GM12801 (cell line): ENCODE results near the gene KCNJ6.

ENCODE experiments used
- TF ChIP-seq, protein P1 (sequence below): IDR thresholded peaks from one replicate; pipeline ENCODE4 v1.5.1; 2011; ENCODE audit warnings: control low read depth; ENCODE audit not compliant: insufficient read length; ENCODE audit errors: extremely low read depth

KCNJ6 gene

GRCh38 chr21:37670883-37671282 lies 245.4 kb downstream of the KCNJ6 start:
- TF ChIP-seq, protein P1, sequence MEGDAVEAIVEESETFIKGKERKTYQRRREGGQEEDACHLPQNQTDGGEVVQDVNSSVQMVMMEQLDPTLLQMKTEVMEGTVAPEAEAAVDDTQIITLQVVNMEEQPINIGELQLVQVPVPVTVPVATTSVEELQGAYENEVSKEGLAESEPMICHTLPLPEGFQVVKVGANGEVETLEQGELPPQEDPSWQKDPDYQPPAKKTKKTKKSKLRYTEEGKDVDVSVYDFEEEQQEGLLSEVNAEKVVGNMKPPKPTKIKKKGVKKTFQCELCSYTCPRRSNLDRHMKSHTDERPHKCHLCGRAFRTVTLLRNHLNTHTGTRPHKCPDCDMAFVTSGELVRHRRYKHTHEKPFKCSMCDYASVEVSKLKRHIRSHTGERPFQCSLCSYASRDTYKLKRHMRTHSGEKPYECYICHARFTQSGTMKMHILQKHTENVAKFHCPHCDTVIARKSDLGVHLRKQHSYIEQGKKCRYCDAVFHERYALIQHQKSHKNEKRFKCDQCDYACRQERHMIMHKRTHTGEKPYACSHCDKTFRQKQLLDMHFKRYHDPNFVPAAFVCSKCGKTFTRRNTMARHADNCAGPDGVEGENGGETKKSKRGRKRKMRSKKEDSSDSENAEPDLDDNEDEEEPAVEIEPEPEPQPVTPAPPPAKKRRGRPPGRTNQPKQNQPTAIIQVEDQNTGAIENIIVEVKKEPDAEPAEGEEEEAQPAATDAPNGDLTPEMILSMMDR: no peak

DNA sequence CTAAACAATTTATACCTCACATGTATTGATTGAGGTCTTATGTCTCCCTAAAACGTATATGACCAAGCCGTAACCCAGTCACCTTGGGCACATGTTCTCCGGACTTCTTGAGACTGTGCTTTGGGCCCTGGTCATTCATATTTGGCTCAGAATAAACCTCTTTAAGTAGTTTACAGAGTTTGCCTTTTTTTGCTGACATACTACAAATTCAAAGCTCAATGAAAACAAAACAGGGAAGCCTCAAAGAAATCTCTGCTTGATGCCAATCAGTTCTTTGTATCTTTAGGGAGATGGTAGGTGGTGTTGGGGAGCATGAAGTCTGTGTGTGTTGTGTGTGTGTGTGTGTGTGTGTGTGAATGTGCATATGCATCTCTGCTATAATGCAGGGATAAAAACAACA lies 247.0 kb downstream of the KCNJ6 start:
- TF ChIP-seq, protein P1: no peak

DNA sequence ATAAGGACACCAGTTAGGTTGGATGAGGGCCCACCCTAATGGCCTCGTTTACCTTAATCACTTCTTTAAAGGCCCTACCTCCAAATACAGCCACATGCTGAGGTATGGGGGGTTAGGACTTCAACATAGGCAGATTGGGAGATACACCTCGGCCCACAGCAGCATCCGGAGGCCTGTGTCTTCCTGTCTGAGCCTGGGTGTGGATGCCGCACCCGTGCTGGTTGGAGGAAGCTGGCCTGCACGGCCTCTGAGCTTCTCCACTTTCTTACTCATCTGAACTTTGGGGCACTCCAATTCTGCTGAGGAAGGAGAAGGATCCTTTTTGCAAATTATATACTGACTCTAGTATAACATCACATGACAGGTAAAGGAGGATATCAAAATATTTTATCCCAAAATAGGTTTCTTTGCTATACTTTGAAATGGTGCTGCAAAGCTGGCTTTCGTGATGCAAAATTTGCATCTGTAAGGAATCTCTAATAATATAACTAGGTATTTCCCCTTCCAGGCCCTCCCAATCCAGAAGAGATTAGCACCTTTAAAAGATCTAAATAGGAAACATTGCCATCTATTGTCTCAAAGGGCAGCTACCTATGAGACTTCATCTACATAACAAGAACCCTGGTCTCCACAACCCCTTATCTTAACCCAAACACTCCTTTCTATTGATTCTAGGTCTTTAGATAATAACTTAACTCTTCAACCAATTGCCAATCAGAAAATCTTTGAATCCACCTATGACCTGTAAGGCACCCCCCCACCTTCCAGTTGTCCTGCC lies 247.6 kb downstream of the KCNJ6 start:
- TF ChIP-seq, protein P1: no peak

GRCh38 chr21:37667380-37667779 lies 248.9 kb downstream of the KCNJ6 start:
- TF ChIP-seq, protein P1: no peak

GRCh38 chr21:37665230-37666024 lies 250.8 kb downstream of the KCNJ6 start:
- TF ChIP-seq, protein P1: no peak

- TF ChIP-seq, protein P1: no peak
Observed at GRCh38 chr21:37660709-37661108, 255.5 kb downstream of the KCNJ6 start.

DNA sequence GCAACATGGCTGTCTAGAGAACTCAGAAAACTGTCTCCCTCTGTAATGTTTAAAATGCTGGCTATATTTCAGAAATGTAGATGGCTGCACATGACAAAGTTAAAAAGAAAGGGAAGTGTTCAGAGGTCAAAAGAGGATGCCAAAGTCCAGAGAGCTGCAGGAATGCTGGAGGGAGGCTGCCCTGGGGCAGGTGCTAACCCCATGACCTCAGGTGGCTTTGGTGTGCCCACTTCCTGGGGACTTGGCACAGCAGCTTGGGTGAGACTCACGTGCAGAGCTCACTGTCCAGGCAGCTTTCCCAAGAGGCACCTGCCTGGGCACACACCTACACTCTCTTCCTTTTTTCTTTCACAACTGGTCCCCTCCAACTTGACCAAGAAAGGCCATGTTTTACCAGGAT lies 256.4 kb downstream of the KCNJ6 start:
- TF ChIP-seq, protein P1: no peak
